Endothelial cell of umbilical vein (primary cell): ENCODE data around the gene IRS4. TPM values are rescaled to one million over a fixed set of nuclear protein-coding genes. Genes with fewer than 3 reads are reported as not detected.

ENCODE experiments used
- BruUV-seq: library from RNA; stranded (reverse); fragments of 400-500 nt; replicated peaks from 2 replicates; lab custom pipeline; 2021; lab: Mats Ljungman, UMichigan
- CTCF ChIA-PET: fragments of 300-600, 350-600 bp; sonication (Branson Sonifier 250); formaldehyde crosslinking; loops from one replicate; lab custom pipeline; 2021; ENCODE audit warnings: antibody characterized with exemption, inconsistent platforms; lab: Charles Lee
- POLR2A ChIA-PET: fragments of 300-600, 350-600 bp; sonication (Branson Sonifier 250); formaldehyde crosslinking; loops from one replicate; lab custom pipeline; 2021; ENCODE audit warnings: antibody characterized with exemption, inconsistent platforms; lab: Charles Lee
- DNase-seq: peaks from one replicate; pipeline ENCODE4 v3.0.0-alpha.2; 2011; ENCODE audit warnings: low read depth, low spot score
- FAIRE-seq: peaks from 2 replicates; lab custom pipeline; 2011; peaks lifted over from hg19 to GRCh38; lab: Jason Lieb, UNC
- H2AFZ ChIP-seq: 2 replicates; pipeline ENCODE4 v1.6.0; 2012; ENCODE audit warnings: low read depth, low read length, control low read depth, inconsistent platforms
- H3K27ac ChIP-seq: 2 replicates; pipeline ENCODE4 v1.5.1; 2011; ENCODE audit warnings: low read depth, mild to moderate bottlenecking, control low read depth, low read length, moderate library complexity; ENCODE audit not compliant: insufficient read depth
- H3K27me3 ChIP-seq, 2 experiments: 2 replicates each; pipeline versions ENCODE4 v1.6.0 to v1.6.1; 2011; ENCODE audit warnings: low read length in 2 of 2, mixed read lengths in 1 of 2; ENCODE audit not compliant: control insufficient read depth in 2 of 2, insufficient read depth in 2 of 2
- H3K36me3 ChIP-seq, 2 experiments: 2 replicates in 1 of 2; 3 replicates in 1 of 2; pipeline ENCODE4 v1.5.1; 2011; ENCODE audit warnings: low read length in 2 of 2, mild to moderate bottlenecking in 1 of 2, moderate library complexity in 1 of 2; ENCODE audit not compliant: control insufficient read depth in 2 of 2, insufficient read depth in 2 of 2; ENCODE audit errors: extremely low read depth in 1 of 2
- H3K4me1 ChIP-seq: 3 replicates; pipeline ENCODE4 v1.5.1; 2011; ENCODE audit warnings: mild to moderate bottlenecking, low read length; ENCODE audit not compliant: control insufficient read depth, insufficient read depth; ENCODE audit errors: extremely low read depth
- H3K4me2 ChIP-seq: 2 replicates; pipeline ENCODE4 v1.6.1; 2011; ENCODE audit warnings: low read length, control low read depth, mixed read lengths; ENCODE audit not compliant: insufficient read depth
- H3K4me3 ChIP-seq, 3 experiments: fragments of 200-600 bp in 1 of 3; sonication (generic), shearing (Covaris generic) in 1 of 3; replicated peaks in 1 of 3; 2 replicates each; pipeline ENCODE4 v1.5.1; 2011 to 2016; ENCODE audit warnings: control low read depth in 3 of 3, low read length in 3 of 3, mild to moderate bottlenecking in 2 of 3, inconsistent platforms in 1 of 3, low read depth in 1 of 3, moderate library complexity in 1 of 3; ENCODE audit not compliant: insufficient read depth in 1 of 3
- H3K79me2 ChIP-seq: 2 replicates; pipeline ENCODE4 v1.6.0; 2012; ENCODE audit warnings: low read length, inconsistent platforms; ENCODE audit not compliant: control insufficient read depth, insufficient read depth
- H3K9ac ChIP-seq: replicated peaks from 2 replicates; pipeline ENCODE3; 2011; ENCODE audit warnings: low read length, control low read depth; ENCODE audit not compliant: insufficient read depth; ENCODE audit errors: extremely low read depth
- H3K9me1 ChIP-seq: replicated peaks from 3 replicates; pipeline ENCODE4 v1.6.0; 2011; ENCODE audit warnings: mild to moderate bottlenecking, low read length; ENCODE audit not compliant: control insufficient read depth, insufficient read depth; ENCODE audit errors: extremely low read depth
- H3K9me3 ChIP-seq: replicated peaks from 2 replicates; pipeline ENCODE4 v1.5.1; 2012; ENCODE audit warnings: low read length, inconsistent platforms; ENCODE audit not compliant: control insufficient read depth, insufficient read depth
- H4K20me1 ChIP-seq: replicated peaks from 2 replicates; pipeline ENCODE3; 2011; ENCODE audit warnings: mild to moderate bottlenecking, low read length; ENCODE audit not compliant: control insufficient read depth, insufficient read depth; ENCODE audit errors: extremely low read depth
- EZH2 ChIP-seq: IDR thresholded peaks from 2 replicates; pipeline ENCODE4 v1.6.1; 2012; ENCODE audit warnings: borderline replicate concordance, low read depth, mild to moderate bottlenecking, moderate library complexity, low read length, inconsistent platforms; ENCODE audit not compliant: severe bottlenecking
- FOS ChIP-seq: IDR thresholded peaks from 2 replicates; pipeline ENCODE4 v1.6.1; 2011; ENCODE audit warnings: mild to moderate bottlenecking, low read length, moderate library complexity, borderline replicate concordance; ENCODE audit not compliant: insufficient read depth
- GATA2 ChIP-seq: IDR thresholded peaks from 2 replicates; pipeline ENCODE4 v1.7.0; 2011; ENCODE audit warnings: low read depth, mild to moderate bottlenecking, moderate library complexity, mixed read lengths, low read length; ENCODE audit not compliant: insufficient read length, insufficient read depth
- JUN ChIP-seq: IDR thresholded peaks from 2 replicates; pipeline ENCODE4 v1.6.1; 2011; ENCODE audit warnings: borderline replicate concordance, low read depth; ENCODE audit not compliant: insufficient read length, insufficient read depth
- MAX ChIP-seq: IDR thresholded peaks from 2 replicates; pipeline ENCODE4 v1.6.1; 2011; ENCODE audit not compliant: insufficient read depth, insufficient read length
- MYC ChIP-seq: IDR thresholded peaks from one replicate; pipeline ENCODE4 v1.6.1; 2011; ENCODE audit warnings: mild to moderate bottlenecking, low read depth, low read length
- POLR2A ChIP-seq: IDR thresholded peaks from 2 replicates; pipeline ENCODE4 v1.6.1; 2012; ENCODE audit warnings: low read depth, mild to moderate bottlenecking, control low read depth, low read length
- POLR2AphosphoS5 ChIP-seq: IDR thresholded peaks from 2 replicates; pipeline ENCODE4 v1.6.1; 2012; ENCODE audit warnings: low read depth, mild to moderate bottlenecking, control low read depth, low read length, moderate library complexity; ENCODE audit not compliant: insufficient read depth
- dilution Hi-C: fragments of 300-500 bp; cut with MboI; formaldehyde crosslinking; loops from one replicate; pipeline ENCODE4 v1.15.0; 2019; ENCODE audit warnings: low sequenced_read_pairs; ENCODE audit not compliant: extremely low pct_ligation_motif_present
- intact Hi-C: fragments of 100-400 bp; cut with micrococcal nuclease; formaldehyde crosslinking; loops from one replicate; pipeline ENCODE4 v1.10.0; 2022
- polyA plus RNA-seq, 4 experiments: library from polyadenylated mRNA; depleted of rRNA in 3 of 4; stranded (reverse) in 3 of 4; unstranded in 1 of 4; fragments of >200 nt; gene quantifications; 2 replicates each; pipeline versions ENCODE4 v1.2.1 to v1.2.3, GENCODE V29; 2011 to 2012; ENCODE audit warnings: missing spikeins in 1 of 4
- total RNA-seq: library from RNA; stranded (reverse); gene quantifications from 2 replicates; pipeline ENCODE4 v1.2.3, GENCODE V29; 2021
- TF ChIP-seq, protein P1 (sequence below), 2 donors: IDR thresholded peaks; 1 replicate in 1 of 2; 2 replicates in 1 of 2; pipeline ENCODE4 v1.5.1; 2011; ENCODE audit warnings: low read length in 2 of 2, mild to moderate bottlenecking in 2 of 2, moderate library complexity in 2 of 2, control low read depth in 1 of 2, inconsistent platforms in 1 of 2, low read depth in 1 of 2; ENCODE audit not compliant: insufficient read depth in 1 of 2; ENCODE audit errors: extremely low read depth in 1 of 2

IRS4 gene
- total and polyA plus RNA-seq, 2 donors (not counting 3 experiments of a cell fraction or from before 2014, with no cell fraction given), result 0.03 TPM; not detected in 1

DNA sequence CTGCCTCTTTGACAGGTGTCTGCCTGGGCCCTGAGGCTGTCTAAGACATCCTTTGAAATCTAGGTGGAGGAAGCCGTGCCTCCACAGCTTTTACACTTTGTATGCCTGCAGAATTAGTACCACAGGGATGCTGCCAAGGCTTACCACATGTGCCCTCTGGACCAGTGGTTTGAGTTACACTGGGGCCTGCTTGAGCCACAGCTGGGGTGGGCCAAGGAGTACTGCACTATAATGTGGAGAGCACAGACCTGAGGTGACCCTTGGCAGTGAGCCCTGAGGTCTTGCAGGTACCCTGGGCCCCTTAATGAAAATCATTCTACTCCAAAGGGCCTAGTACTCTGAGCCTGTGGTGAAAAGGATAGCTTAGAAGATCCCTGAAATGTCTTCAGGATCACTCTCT lies 27.2 kb upstream of the IRS4 start:
- ChIA-PET CTCF (no interaction called here), POLR2A (no interaction called here)
- TF ChIP-seq, protein P1, sequence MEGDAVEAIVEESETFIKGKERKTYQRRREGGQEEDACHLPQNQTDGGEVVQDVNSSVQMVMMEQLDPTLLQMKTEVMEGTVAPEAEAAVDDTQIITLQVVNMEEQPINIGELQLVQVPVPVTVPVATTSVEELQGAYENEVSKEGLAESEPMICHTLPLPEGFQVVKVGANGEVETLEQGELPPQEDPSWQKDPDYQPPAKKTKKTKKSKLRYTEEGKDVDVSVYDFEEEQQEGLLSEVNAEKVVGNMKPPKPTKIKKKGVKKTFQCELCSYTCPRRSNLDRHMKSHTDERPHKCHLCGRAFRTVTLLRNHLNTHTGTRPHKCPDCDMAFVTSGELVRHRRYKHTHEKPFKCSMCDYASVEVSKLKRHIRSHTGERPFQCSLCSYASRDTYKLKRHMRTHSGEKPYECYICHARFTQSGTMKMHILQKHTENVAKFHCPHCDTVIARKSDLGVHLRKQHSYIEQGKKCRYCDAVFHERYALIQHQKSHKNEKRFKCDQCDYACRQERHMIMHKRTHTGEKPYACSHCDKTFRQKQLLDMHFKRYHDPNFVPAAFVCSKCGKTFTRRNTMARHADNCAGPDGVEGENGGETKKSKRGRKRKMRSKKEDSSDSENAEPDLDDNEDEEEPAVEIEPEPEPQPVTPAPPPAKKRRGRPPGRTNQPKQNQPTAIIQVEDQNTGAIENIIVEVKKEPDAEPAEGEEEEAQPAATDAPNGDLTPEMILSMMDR (IDR thresholded peaks at IDR 0.05; ENCODE audit: extremely low read depth in 1 of 2, insufficient read depth in 1 of 2, low read depth in 1 of 2, low read length in 2 of 2), result no peak
- no peak for TF ChIP-seq JUN
- no peak for TF ChIP-seq MAX
- no peak for TF ChIP-seq MYC
- no peak for TF ChIP-seq POLR2AphosphoS5
- Histone ChIP-seq H3K4me2 (no peak overlapping the region), H3K27me3 (no peaks in the 10 kb centered on the region), H3K36me3 (no peaks in the 10 kb centered on the region), H2AFZ (no peak overlapping the region), H3K4me3 (no peak overlapping the region), H3K9ac (no peak overlapping the region), H3K4me1 (no peaks in the 10 kb centered on the region), H3K9me3 (no peaks in the 10 kb centered on the region), H3K27ac (no peak overlapping the region), H3K79me2 (no peaks in the 10 kb centered on the region), H4K20me1 (no peaks in the 10 kb centered on the region), H3K9me1 (no peaks in the 10 kb centered on the region)
- no peak for DNase-seq
- no TSS peak for BruUV-seq
- dilution Hi-C loops, result no loop called here
- no peak for FAIRE-seq
- intact Hi-C loops, result no loop called here

GRCh38 chrX:108740299-108740774 lies 4.0 kb upstream of the IRS4 start:
- Histone ChIP-seq H3K9ac (no peak overlapping the region), H4K20me1 (no peaks in the 10 kb centered on the region), H3K36me3 (no peaks in the 10 kb centered on the region), H3K4me2 (no peak overlapping the region), H3K79me2 (no peaks in the 10 kb centered on the region), H3K4me3 (no peak overlapping the region), H3K4me1 (peaks cover 4% of the 10 kb centered on the region), H3K9me3 (no peaks in the 10 kb centered on the region), H3K9me1 (no peaks in the 10 kb centered on the region), H3K27me3 (peaks cover 17 to 22% of the 10 kb centered on the region in 2 experiments), H3K27ac (no peak overlapping the region), H2AFZ (no peak overlapping the region)
- BruUV-seq, result no TSS peak
- dilution Hi-C loops (no loop called here), intact Hi-C loops (no loop called here)
- no peak for FAIRE-seq
- DNase-seq, result no peak
- TF ChIP-seq EZH2 (no peak), JUN (no peak), POLR2A (no peak), MAX (no peak), FOS (no peak), MYC (no peak), GATA2 (no peak), POLR2AphosphoS5 (no peak)
- TF ChIP-seq, protein P1 (IDR thresholded peaks at IDR 0.05; ENCODE audit: extremely low read depth in 1 of 2, insufficient read depth in 1 of 2, low read depth in 1 of 2, low read length in 2 of 2), result no peak
- POLR2A ChIA-PET, result no interaction called here
- CTCF ChIA-PET, result no interaction called here
